ENCODE results near the gene HNRNPA1.

HNRNPA1 gene

GRCh38 chr12:54285150-54286041, 4.9 kb downstream of the HNRNPA1 start:
- Mint-ChIP-seq H3K27ac (peak overlapping the region; percentile 91), H3K36me3 (ENCODE audit: low read depth) (no peaks in the 10 kb centered on the region), H3K4me3 (no peak overlapping the region), H3K4me1 (peaks cover 64% of the 10 kb centered on the region), H3K27me3 (ENCODE audit: low read depth, poor library complexity) (peaks cover 3% of the 10 kb centered on the region), H3K9me3 (no peaks in the 10 kb centered on the region)
- TF ChIP-seq, protein P1, sequence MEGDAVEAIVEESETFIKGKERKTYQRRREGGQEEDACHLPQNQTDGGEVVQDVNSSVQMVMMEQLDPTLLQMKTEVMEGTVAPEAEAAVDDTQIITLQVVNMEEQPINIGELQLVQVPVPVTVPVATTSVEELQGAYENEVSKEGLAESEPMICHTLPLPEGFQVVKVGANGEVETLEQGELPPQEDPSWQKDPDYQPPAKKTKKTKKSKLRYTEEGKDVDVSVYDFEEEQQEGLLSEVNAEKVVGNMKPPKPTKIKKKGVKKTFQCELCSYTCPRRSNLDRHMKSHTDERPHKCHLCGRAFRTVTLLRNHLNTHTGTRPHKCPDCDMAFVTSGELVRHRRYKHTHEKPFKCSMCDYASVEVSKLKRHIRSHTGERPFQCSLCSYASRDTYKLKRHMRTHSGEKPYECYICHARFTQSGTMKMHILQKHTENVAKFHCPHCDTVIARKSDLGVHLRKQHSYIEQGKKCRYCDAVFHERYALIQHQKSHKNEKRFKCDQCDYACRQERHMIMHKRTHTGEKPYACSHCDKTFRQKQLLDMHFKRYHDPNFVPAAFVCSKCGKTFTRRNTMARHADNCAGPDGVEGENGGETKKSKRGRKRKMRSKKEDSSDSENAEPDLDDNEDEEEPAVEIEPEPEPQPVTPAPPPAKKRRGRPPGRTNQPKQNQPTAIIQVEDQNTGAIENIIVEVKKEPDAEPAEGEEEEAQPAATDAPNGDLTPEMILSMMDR (IDR thresholded peaks at IDR 0.05) = peak; percentile 12
- no peak for DNase-seq

DNA sequence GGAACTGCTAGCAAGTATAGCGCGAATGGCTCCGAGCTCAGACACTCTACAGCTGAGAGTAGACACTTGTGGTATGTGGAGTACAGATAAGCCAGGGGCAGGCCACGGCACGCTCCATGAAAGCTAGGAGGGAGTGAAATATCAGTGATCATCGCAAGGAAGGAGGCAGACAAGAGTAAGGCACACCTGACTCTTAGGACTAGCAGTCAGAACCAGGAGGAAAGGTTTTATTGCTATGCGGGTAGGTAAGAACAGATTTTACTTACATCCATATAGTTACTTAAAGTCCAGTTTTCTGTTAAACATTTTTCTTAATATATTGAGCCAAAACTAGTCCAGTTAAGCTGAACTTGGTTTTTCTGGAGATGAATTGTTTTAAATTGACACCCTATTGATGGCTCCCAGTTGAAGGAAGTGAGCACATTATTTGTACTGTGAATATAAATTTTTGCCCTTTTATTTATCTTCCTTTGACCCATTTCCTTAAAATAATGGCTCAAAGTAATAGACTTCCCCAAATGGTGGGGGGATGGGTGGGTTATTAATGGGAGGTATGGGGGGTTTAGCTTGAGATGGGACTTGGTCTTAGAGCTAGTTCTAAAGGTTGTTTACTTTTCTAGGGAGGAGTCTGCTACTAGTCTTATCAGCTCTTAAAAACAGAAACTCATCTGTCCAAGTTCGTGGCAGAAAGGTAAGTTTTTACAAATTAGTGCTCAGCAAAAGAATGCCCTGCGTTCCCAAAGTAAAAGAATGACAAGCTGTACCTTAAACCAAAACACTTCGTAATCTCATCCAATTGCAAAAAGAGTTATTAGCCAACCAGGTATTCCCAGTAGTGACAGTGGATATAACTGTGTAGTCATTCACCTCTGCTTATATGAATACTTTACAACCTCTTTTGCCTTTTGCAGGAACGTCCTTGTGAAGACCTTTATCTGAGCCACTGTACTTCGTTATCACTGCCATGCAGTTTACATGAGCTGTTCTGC, 5.8 kb downstream of the HNRNPA1 start:
- no peak for DNase-seq
- Mint-ChIP-seq H3K36me3 (ENCODE audit: low read depth) (peaks cover 7% of the 10 kb centered on the region), H3K4me3 (peak overlapping the region; percentile 23), H3K9me3 (no peaks in the 10 kb centered on the region), H3K27ac (peak overlapping the region; percentile 72), H3K27me3 (ENCODE audit: low read depth, poor library complexity) (peaks cover 3% of the 10 kb centered on the region), H3K4me1 (peaks cover 64% of the 10 kb centered on the region)
- TF ChIP-seq, protein P1 (IDR thresholded peaks at IDR 0.05) = no peak

DNA sequence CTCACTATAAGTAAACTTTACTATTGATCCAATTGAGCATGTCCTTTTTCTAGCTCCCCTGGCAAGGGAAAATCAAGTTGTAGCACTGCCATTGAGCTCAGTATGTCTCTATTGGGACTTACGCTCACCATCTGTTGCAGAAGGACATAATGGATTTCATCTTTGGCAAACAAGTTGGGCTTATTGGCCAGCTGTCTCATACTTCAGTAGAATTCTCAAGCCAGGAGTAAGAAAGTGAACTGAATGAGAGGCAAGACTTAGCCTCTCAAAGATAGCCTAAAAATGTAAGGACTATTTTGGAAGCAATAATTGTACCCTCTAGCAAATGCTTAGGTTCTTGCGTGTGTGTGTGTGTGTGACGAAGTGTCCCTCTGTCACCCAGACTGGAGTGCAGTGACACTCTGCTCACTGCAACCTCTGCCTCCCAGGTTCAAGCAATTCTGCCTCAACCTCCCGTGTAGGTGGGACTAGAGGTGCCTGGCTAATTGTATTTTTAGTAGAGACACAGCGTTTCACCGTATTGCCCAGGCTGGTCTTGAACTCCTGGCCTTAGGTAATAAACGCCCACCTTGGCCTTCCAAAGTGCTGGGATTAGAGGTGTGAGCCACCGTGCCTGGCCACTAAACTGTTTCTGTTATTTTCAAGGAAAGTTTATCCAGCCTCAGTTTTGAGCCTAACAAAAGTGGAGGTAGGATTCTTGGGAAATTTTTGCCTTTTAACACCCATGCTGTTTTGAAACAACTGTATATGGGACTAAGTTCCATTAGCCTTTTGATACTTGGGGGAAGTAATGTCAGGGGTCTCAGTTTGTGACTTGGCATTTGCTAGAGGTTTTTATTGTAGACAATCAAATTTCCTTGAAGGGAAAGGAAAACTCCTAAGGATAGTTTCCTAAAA, 7.0 kb downstream of the HNRNPA1 start:
- DNase-seq = no peak
- Mint-ChIP-seq H3K27me3 (ENCODE audit: low read depth, poor library complexity) (peaks cover 6% of the 10 kb centered on the region), H3K4me3 (no peak overlapping the region), H3K4me1 (peaks cover 52% of the 10 kb centered on the region), H3K27ac (peak overlapping the region; percentile 21), H3K36me3 (ENCODE audit: low read depth) (peaks cover 12% of the 10 kb centered on the region), H3K9me3 (no peaks in the 10 kb centered on the region)
- TF ChIP-seq, protein P1 (IDR thresholded peaks at IDR 0.05) = no peak

DNA sequence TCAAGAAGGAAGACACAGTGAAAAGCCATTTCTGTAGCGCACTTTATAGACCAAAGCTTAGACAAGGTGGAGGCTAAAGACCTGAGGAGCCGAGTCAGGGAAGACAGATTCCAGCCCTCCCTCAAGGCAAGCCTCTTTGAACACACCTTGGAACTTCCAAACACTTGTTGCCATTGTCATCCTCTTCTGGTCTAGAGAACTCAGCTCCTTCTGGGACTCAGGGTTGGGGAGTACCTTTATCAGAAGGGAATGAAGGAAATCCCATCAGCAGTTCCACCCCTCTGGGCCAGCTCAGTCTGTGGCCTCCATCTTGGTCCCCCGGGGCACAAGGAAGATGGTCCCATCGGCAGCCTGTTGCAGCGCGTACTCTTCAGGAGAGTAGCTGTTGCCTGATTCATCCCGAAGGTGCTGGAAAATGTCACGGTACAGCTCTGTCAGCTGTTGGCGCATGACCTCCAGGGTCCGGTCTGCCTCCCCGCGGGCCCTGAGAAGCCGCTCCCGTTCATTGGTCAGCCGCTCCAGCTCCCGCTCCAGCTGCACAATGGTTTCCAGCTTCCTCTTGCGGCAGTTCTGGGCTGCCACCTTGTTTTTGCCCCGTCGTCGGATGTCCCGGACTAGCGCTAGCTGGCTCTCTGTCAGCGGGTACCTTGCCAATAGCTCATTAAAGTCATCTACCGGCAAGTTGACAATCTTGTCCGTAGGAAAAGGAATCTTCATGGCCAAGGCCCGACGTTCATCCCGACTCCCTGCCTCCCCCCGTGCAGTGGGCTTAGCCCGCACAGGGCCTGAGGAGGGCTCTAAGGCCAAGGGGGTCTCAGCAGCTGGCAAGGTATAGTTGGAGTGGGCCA, 11.8 kb downstream of the HNRNPA1 start:
- Mint-ChIP-seq H3K27me3 (ENCODE audit: low read depth, poor library complexity) (peaks cover 14% of the 10 kb centered on the region), H3K4me1 (peaks cover 31% of the 10 kb centered on the region), H3K27ac (no peak overlapping the region), H3K4me3 (no peak overlapping the region), H3K9me3 (no peaks in the 10 kb centered on the region), H3K36me3 (ENCODE audit: low read depth) (peaks cover 20% of the 10 kb centered on the region)
- no peak for DNase-seq
- TF ChIP-seq, protein P1 (IDR thresholded peaks at IDR 0.05) = no peak

DNA sequence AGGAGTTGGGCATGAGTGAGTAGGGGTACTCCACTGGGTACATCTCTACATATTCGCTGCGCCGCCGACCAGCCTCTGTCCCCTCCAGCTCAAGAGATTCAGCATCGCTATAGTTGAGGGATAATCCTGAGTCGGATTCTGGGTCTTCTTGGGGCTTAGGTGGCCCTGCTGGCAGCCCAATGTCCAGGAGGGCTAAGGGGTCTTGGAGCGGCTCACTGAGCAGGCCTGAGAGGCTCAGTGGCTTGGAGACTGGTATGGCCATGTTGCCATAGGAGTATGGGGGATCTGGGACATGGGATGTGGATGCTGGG, 12.4 kb downstream of the HNRNPA1 start:
- peaks cover 33% of the 10 kb centered on the region for H3K4me1 Mint-ChIP-seq
- H3K27me3 Mint-ChIP-seq (ENCODE audit: low read depth, poor library complexity) = peaks cover 14% of the 10 kb centered on the region
- H3K36me3 Mint-ChIP-seq (ENCODE audit: low read depth) = peaks cover 20% of the 10 kb centered on the region
- peak overlapping the region; percentile 2 for H3K27ac Mint-ChIP-seq
- no peak overlapping the region for H3K4me3 Mint-ChIP-seq
- no peaks in the 10 kb centered on the region for H3K9me3 Mint-ChIP-seq
- TF ChIP-seq, protein P1 (IDR thresholded peaks at IDR 0.05) = no peak
- no peak for DNase-seq

Measured in nephron progenitor cell (in vitro differentiated cells).